ENCODE measurements around the gene AP1AR.

GRCh38 chr4:112213091-112213490 is 18.5 kb upstream of the AP1AR start:
- TF ChIP-seq CTCF (IDR thresholded peaks at IDR 0.05) (no peak), POLR2A (IDR thresholded peaks at IDR 0.05) (no peak)
